ENCODE results near the gene HS3ST5. TPM values are rescaled to one million over a fixed set of nuclear protein-coding genes. Genes with fewer than 3 reads are reported as not detected.
"Not testable (repeated sequence)": the region's sequence is repeated elsewhere in the genome, so short reads cannot be mapped to it uniquely, and the experiment has no call there.

The HS3ST5 gene
- total RNA-seq, 2 experiments from 2014 or later, result not detected

DNA sequence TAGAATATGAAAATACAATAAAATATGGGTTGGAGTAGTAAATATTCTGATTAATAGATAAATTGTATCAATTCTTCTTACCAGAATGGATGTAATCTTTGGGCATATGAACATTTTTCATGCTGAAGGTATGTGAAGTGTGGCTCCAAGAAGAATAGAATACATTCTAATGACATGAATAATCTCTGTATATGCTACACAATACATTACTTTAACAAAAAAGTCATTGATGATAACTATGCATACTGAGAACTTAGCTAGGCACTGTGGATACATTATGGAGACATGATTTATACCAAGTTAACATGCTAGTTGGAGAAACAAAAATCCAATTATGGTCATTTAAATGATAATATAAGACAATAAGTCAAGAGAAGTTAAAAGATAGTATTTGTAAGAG, 309.2 kb downstream of the HS3ST5 start:
- no peak overlapping the region for H3K27ac Mint-ChIP-seq
- no peaks in the 10 kb centered on the region for H3K4me1 Mint-ChIP-seq (ENCODE audit: low read depth)
- intact Hi-C loops (cut with micrococcal nuclease), result no loop called here
- CTCF ChIA-PET, result no interaction called here
- peaks cover 15% of the 10 kb centered on the region for H3K27me3 Mint-ChIP-seq
- H3K36me3 Mint-ChIP-seq (ENCODE audit: low read depth), result no peaks in the 10 kb centered on the region
- ATAC-seq, result no peak
- H3K9me3 Mint-ChIP-seq, result no peaks in the 10 kb centered on the region
- no peak for DNase-seq
- no peak overlapping the region for H3K4me3 Mint-ChIP-seq
- TF ChIP-seq, protein P1, sequence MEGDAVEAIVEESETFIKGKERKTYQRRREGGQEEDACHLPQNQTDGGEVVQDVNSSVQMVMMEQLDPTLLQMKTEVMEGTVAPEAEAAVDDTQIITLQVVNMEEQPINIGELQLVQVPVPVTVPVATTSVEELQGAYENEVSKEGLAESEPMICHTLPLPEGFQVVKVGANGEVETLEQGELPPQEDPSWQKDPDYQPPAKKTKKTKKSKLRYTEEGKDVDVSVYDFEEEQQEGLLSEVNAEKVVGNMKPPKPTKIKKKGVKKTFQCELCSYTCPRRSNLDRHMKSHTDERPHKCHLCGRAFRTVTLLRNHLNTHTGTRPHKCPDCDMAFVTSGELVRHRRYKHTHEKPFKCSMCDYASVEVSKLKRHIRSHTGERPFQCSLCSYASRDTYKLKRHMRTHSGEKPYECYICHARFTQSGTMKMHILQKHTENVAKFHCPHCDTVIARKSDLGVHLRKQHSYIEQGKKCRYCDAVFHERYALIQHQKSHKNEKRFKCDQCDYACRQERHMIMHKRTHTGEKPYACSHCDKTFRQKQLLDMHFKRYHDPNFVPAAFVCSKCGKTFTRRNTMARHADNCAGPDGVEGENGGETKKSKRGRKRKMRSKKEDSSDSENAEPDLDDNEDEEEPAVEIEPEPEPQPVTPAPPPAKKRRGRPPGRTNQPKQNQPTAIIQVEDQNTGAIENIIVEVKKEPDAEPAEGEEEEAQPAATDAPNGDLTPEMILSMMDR (IDR thresholded peaks at IDR 0.05), result no peak
- POLR2A ChIA-PET, result no interaction called here

DNA sequence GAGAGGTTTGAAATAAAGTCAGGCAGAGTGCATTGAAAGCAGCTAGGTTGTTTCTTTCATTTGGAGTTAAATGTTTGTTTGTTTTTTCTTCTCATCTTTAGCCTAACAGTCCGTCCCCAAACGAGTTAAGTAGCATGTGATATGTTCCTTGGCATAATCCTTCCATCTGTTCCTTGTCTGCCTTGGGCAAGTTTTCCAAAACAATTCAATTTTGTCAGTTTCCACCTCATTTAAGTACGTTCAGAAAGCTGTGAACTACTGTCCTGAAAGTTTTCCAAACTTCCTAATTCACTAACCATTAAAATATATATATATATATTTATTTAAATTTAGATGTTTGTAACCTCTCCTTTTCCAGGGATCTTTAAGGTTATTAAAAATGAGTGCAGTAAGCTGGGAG, 310.1 kb downstream of the HS3ST5 start:
- H3K4me1 Mint-ChIP-seq (ENCODE audit: low read depth), result no peaks in the 10 kb centered on the region
- intact Hi-C loops (cut with micrococcal nuclease), result no loop called here
- CTCF ChIA-PET, result no interaction called here

DNA sequence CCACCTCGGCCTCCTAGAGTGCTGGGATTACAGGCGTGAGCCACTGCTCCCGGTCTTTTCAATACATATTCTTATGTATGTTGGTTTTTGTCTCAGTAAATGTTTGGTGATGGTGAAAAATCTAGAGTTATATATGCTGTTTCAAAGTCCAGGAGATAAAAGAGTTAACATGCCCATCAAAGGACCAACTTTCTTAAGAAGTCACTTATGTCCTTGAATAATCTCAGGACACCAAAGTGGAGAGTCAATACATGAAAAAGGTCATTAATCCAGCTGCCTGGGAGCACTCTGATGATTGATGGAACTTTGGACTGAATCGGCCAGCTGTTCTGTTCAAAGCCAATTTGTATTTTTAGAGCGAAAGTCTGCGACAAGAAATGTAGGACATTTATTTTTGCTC, 312.1 kb downstream of the HS3ST5 start:
- DNase-seq, result no peak
- intact Hi-C loops (cut with micrococcal nuclease), result no loop called here
- CTCF ChIA-PET, result no interaction called here
- no peaks in the 10 kb centered on the region for H3K36me3 Mint-ChIP-seq (ENCODE audit: low read depth)
- TF ChIP-seq, protein P1 (IDR thresholded peaks at IDR 0.05), result no peak
- no peak for ATAC-seq
- H3K9me3 Mint-ChIP-seq, result no peaks in the 10 kb centered on the region
- no peak overlapping the region for H3K27ac Mint-ChIP-seq
- no peaks in the 10 kb centered on the region for H3K4me1 Mint-ChIP-seq (ENCODE audit: low read depth)
- H3K27me3 Mint-ChIP-seq, result peaks cover 19% of the 10 kb centered on the region
- POLR2A ChIA-PET, result no interaction called here
- H3K4me3 Mint-ChIP-seq, result no peak overlapping the region

More for the DNA sequence above, 310.1 kb downstream of the HS3ST5 start:
- DNase-seq (no peak), ATAC-seq (no peak)
- TF ChIP-seq, protein P1 (IDR thresholded peaks at IDR 0.05), result no peak
- Mint-ChIP-seq H3K36me3 (ENCODE audit: low read depth) (no peaks in the 10 kb centered on the region), H3K27ac (no peak overlapping the region), H3K27me3 (peaks cover 15% of the 10 kb centered on the region), H3K9me3 (no peaks in the 10 kb centered on the region), H3K4me3 (no peak overlapping the region)
- POLR2A ChIA-PET, result no interaction called here

GRCh38 chr6:114024746-114025145, 318.1 kb downstream of the HS3ST5 start:
- intact Hi-C loops (cut with micrococcal nuclease), result no loop called here

DNA sequence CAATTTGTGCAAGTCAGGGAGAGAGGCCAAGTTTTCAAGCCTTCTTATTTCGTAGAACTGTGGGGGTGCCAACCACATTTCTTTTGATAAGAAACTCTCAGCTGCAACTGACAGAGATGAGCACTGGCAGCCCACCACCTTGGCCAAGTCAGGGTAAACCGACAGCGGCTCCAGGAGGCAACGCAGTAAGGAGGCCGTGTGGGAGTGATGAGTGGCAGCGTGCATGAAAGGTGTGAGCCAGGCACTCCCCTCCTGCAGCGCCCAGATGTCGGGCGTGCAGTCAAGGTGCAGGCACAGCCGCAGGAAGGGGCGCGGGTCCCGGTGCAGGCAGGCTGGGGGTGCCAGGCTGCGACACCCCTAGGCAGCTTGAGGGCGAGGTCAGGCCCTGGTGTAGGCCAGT, 322.6 kb downstream of the HS3ST5 start:
- Mint-ChIP-seq H3K9me3 (no peaks in the 10 kb centered on the region), H3K27me3 (peaks cover 5% of the 10 kb centered on the region), H3K36me3 (ENCODE audit: low read depth) (no peaks in the 10 kb centered on the region), H3K4me1 (ENCODE audit: low read depth) (no peaks in the 10 kb centered on the region), H3K4me3 (no peak overlapping the region), H3K27ac (no peak overlapping the region)
- TF ChIP-seq, protein P1 (IDR thresholded peaks at IDR 0.05), result no peak
- ATAC-seq (no peak), DNase-seq (no peak)
- ChIA-PET POLR2A (no interaction called here), CTCF (no interaction called here)
- intact Hi-C loops (cut with micrococcal nuclease), result no loop called here

More at GRCh38 chr6:114024746-114025145, 318.1 kb downstream of the HS3ST5 start:
- H3K36me3 Mint-ChIP-seq (ENCODE audit: low read depth), result no peaks in the 10 kb centered on the region
- H3K4me3 Mint-ChIP-seq, result no peak overlapping the region
- POLR2A ChIA-PET, result no interaction called here
- peaks cover 8% of the 10 kb centered on the region for H3K27me3 Mint-ChIP-seq
- H3K9me3 Mint-ChIP-seq, result no peaks in the 10 kb centered on the region
- CTCF ChIA-PET, result interaction anchor here (0.7 to 1.6 kb wide), 3 partner anchors 13 to 84 kb away, joined by 3 to 4 read pairs (median 4); no protein-coding TSS in a partner anchor
- DNase-seq (no peak), ATAC-seq (no peak)
- TF ChIP-seq, protein P1 (IDR thresholded peaks at IDR 0.05), result no peak
- H3K27ac Mint-ChIP-seq, result no peak overlapping the region
- no peaks in the 10 kb centered on the region for H3K4me1 Mint-ChIP-seq (ENCODE audit: low read depth)

- H3K27ac Mint-ChIP-seq; H3K4me1 Mint-ChIP-seq (ENCODE audit: low read depth); H3K27me3 Mint-ChIP-seq; H3K36me3 Mint-ChIP-seq (ENCODE audit: low read depth); H3K9me3 Mint-ChIP-seq; intact Hi-C loops (cut with micrococcal nuclease); H3K4me3 Mint-ChIP-seq; CTCF ChIA-PET; ATAC-seq; POLR2A ChIA-PET; DNase-seq: not testable (repeated sequence)
Measured at GRCh38 chr6:114017146-114017545, 325.7 kb downstream of the HS3ST5 start.

GRCh38 chr6:114014106-114014505, 328.7 kb downstream of the HS3ST5 start:
- DNase-seq; H3K9me3 Mint-ChIP-seq; CTCF ChIA-PET; H3K36me3 Mint-ChIP-seq (ENCODE audit: low read depth); H3K4me1 Mint-ChIP-seq (ENCODE audit: low read depth); H3K27me3 Mint-ChIP-seq; ATAC-seq; H3K4me3 Mint-ChIP-seq; POLR2A ChIA-PET; H3K27ac Mint-ChIP-seq; intact Hi-C loops (cut with micrococcal nuclease): not testable (repeated sequence)

DNA sequence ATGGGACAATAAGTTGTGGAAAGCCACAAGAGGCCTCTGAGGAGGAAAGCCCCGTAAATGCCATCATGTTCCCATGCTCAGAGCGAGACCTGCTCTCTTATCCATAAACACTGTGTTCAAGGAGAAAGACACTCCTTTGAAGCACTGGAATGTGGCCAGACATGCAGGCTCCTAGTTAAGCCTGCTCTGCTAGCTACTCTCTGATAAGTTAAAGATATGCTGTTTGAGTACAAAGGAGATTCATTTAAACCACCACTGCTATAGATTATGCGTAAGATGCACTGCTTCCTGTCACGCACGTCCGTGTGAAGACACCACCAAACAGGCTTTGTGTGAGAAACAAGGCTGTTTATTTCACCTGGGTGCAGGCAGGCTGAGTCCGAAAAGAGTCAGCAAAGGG, 331.3 kb downstream of the HS3ST5 start:
- POLR2A ChIA-PET; H3K4me3 Mint-ChIP-seq; CTCF ChIA-PET; intact Hi-C loops (cut with micrococcal nuclease); H3K27me3 Mint-ChIP-seq; DNase-seq; H3K27ac Mint-ChIP-seq; H3K4me1 Mint-ChIP-seq (ENCODE audit: low read depth); ATAC-seq; H3K36me3 Mint-ChIP-seq (ENCODE audit: low read depth); H3K9me3 Mint-ChIP-seq: not testable (repeated sequence)

Data from activated CD8-positive, alpha-beta T cell treated with anti-CD3 and anti-CD28 coated beads for 36 hours (primary cell).